Spleen (tissue), 7 donors: ENCODE measurements around the gene HOXA5.

Source experiments
- CTCF ChIP-seq, 11 experiments: fragments of 200-600 bp in 7 of 11; fragments of 450-650 bp in 4 of 11; sonication (generic) in 4 of 11; IDR thresholded peaks in 8 of 11; conservative IDR thresholded peaks in 3 of 11; 1 replicate in 7 of 11; 2 replicates in 4 of 11; pipeline versions ENCODE4 v1.4.0 to v1.8.0; 2016 to 2021; ENCODE audit warnings: antibody characterized with exemption in 11 of 11, inconsistent platforms in 4 of 11, mild to moderate bottlenecking in 1 of 11
- POLR2A ChIP-seq, 3 donors: fragments of 450-650 bp; IDR thresholded peaks; one replicate each; pipeline ENCODE4 v1.5.1; 2017; ENCODE audit warnings: antibody characterized with exemption in 3 of 3, mild to moderate bottlenecking in 1 of 3
- donor health status: DM: no; HTN: no; CAD: no; lungs with moderate emphysema.
- donor health status: DM: no; HTN: no; CAD: no.
- donor health status: DM: no; HTN: no; CAD: no.

- no peak for TF ChIP-seq CTCF (IDR thresholded peaks at IDR 0.05 in 8 of 11, conservative IDR thresholded peaks at IDR 0.05 in 3 of 11)
- TF ChIP-seq POLR2A (IDR thresholded peaks at IDR 0.05), result no peak
These were observed 38.0 kb downstream of the HOXA5 start for GRCh38 chr7:27105301-27106031.
